ENCODE results near the gene ZDHHC4.

The ZDHHC4 gene

GRCh38 chr7:6608081-6608480 is 30.8 kb downstream of the ZDHHC4 start:
- no peak overlapping the region for H3K27ac ChIP-seq
- no peaks in the 10 kb centered on the region for H3K79me2 ChIP-seq (ENCODE audit: insufficient read depth, low read depth)
- no peaks in the 10 kb centered on the region for H3K27me3 ChIP-seq (ENCODE audit: insufficient read depth, low read depth)
- no peaks in the 10 kb centered on the region for H3K4me1 ChIP-seq (ENCODE audit: low read depth, poor library complexity, severe bottlenecking)
- H3K36me3 ChIP-seq (ENCODE audit: insufficient read depth) = no peaks in the 10 kb centered on the region
- H3K4me2 ChIP-seq = no peak overlapping the region
- no peak for TF ChIP-seq CTCF (conservative IDR thresholded peaks at IDR 0.05; ENCODE audit: low read depth, low read length)
- no peaks in the 10 kb centered on the region for H4K20me1 ChIP-seq (ENCODE audit: insufficient read depth)
- no peak overlapping the region for H3K9ac ChIP-seq
- H3K4me3 ChIP-seq (IDR thresholded peaks at IDR 0.05; ENCODE audit: insufficient read depth, low read depth, low read length) = no peak overlapping the region
- H2AFZ ChIP-seq (ENCODE audit: low read depth) = no peak overlapping the region

- no peaks in the 10 kb centered on the region for H3K4me1 ChIP-seq (ENCODE audit: low read depth, poor library complexity, severe bottlenecking)
- H3K27ac ChIP-seq = no peak overlapping the region
- TF ChIP-seq CTCF (conservative IDR thresholded peaks at IDR 0.05; ENCODE audit: low read depth, low read length) = no peak
- H3K9ac ChIP-seq = no peak overlapping the region
- no peaks in the 10 kb centered on the region for H3K79me2 ChIP-seq (ENCODE audit: insufficient read depth, low read depth)
- H3K27me3 ChIP-seq (ENCODE audit: insufficient read depth, low read depth) = no peaks in the 10 kb centered on the region
- H3K4me3 ChIP-seq (IDR thresholded peaks at IDR 0.05; ENCODE audit: insufficient read depth, low read depth, low read length) = no peak overlapping the region
- no peak overlapping the region for H2AFZ ChIP-seq (ENCODE audit: low read depth)
- H3K36me3 ChIP-seq (ENCODE audit: insufficient read depth) = no peaks in the 10 kb centered on the region
- H3K4me2 ChIP-seq = no peak overlapping the region
- no peaks in the 10 kb centered on the region for H4K20me1 ChIP-seq (ENCODE audit: insufficient read depth)
These were observed 31.5 kb downstream of the ZDHHC4 start for GRCh38 chr7:6608794-6609193.

GRCh38 chr7:6612819-6613218 is 35.6 kb downstream of the ZDHHC4 start:
- Histone ChIP-seq H3K36me3 (ENCODE audit: insufficient read depth) (no peaks in the 10 kb centered on the region), H3K27me3 (ENCODE audit: insufficient read depth, low read depth) (no peaks in the 10 kb centered on the region), H3K4me3 (IDR thresholded peaks at IDR 0.05; ENCODE audit: insufficient read depth, low read depth, low read length) (no peak overlapping the region), H3K79me2 (ENCODE audit: insufficient read depth, low read depth) (no peaks in the 10 kb centered on the region), H3K4me2 (no peak overlapping the region), H3K4me1 (ENCODE audit: low read depth, poor library complexity, severe bottlenecking) (no peaks in the 10 kb centered on the region), H3K9ac (no peak overlapping the region), H3K27ac (no peak overlapping the region), H2AFZ (ENCODE audit: low read depth) (no peak overlapping the region), H4K20me1 (ENCODE audit: insufficient read depth) (no peaks in the 10 kb centered on the region)
- no peak for TF ChIP-seq CTCF (conservative IDR thresholded peaks at IDR 0.05; ENCODE audit: low read depth, low read length)

- Histone ChIP-seq H4K20me1 (ENCODE audit: insufficient read depth) (no peaks in the 10 kb centered on the region), H2AFZ (ENCODE audit: low read depth) (no peak overlapping the region), H3K4me2 (no peak overlapping the region), H3K27ac (no peak overlapping the region), H3K9ac (no peak overlapping the region), H3K4me3 (IDR thresholded peaks at IDR 0.05; ENCODE audit: insufficient read depth, low read depth, low read length) (no peak overlapping the region), H3K36me3 (ENCODE audit: insufficient read depth) (no peaks in the 10 kb centered on the region), H3K79me2 (ENCODE audit: insufficient read depth, low read depth) (no peaks in the 10 kb centered on the region), H3K4me1 (ENCODE audit: low read depth, poor library complexity, severe bottlenecking) (no peaks in the 10 kb centered on the region), H3K27me3 (ENCODE audit: insufficient read depth, low read depth) (no peaks in the 10 kb centered on the region)
- no peak for TF ChIP-seq CTCF (conservative IDR thresholded peaks at IDR 0.05; ENCODE audit: low read depth, low read length)
These were observed 36.5 kb downstream of the ZDHHC4 start for GRCh38 chr7:6613706-6614105.

Data from KMS-11 (cell line).